ENCODE results near the gene PARD3. TPM values are rescaled to one million over a fixed set of nuclear protein-coding genes. Genes with fewer than 3 reads are reported as not detected.

The PARD3 gene
- total and polyA plus RNA-seq, 2 donors from 2014 or later, result 21.1 to 47.5 TPM

DNA sequence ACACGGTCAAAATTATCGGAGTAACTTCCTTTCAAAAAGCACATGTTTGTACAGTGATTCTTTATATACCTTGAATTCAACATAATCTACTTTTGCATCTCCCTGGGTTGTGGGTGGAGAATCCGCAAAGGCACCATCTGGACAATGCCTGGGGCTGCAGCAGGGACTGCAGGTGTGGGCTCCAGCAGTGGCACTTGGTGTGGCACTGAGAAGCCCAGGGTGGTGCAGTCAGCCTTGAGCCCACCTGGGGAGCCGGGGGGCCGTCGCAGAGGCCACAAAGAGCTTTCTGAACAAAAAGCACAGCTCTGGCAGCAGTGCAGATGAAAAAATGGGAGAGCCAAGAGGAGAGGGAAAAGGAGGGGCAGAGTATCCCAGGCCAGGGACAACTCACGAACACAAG is 22.2 kb downstream of the PARD3 start:
- no peak for FAIRE-seq
- peaks cover 4 to 16% (median 5%) of the 10 kb centered on the region in 3 donors for H3K4me1 ChIP-seq (ENCODE audit: control insufficient read depth in 2 of 3, insufficient read depth in 2 of 3, low read depth in 1 of 3, low read length in 3 of 3)

DNA sequence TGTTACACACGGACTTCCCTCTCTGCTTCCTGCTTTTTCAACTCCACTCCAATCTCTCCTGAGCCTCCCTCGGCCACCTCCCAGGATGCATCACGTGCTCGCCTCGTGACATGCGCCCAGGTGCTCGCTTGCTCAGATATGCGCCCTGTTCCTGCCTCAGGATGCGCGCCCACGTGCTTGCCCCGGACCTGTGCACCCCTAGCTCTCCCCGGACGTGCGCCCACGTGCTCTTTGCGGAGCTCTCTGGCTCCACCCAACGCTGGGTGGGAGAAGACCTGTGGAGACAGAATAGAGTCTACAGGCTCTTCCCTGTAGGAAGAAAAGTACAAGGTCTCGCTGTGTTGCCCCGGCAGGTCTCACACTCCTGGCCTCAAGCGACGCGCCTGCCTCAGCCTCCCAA is 23.1 kb downstream of the PARD3 start:
- DNase-seq, result no peak
- TF ChIP-seq, protein P1, sequence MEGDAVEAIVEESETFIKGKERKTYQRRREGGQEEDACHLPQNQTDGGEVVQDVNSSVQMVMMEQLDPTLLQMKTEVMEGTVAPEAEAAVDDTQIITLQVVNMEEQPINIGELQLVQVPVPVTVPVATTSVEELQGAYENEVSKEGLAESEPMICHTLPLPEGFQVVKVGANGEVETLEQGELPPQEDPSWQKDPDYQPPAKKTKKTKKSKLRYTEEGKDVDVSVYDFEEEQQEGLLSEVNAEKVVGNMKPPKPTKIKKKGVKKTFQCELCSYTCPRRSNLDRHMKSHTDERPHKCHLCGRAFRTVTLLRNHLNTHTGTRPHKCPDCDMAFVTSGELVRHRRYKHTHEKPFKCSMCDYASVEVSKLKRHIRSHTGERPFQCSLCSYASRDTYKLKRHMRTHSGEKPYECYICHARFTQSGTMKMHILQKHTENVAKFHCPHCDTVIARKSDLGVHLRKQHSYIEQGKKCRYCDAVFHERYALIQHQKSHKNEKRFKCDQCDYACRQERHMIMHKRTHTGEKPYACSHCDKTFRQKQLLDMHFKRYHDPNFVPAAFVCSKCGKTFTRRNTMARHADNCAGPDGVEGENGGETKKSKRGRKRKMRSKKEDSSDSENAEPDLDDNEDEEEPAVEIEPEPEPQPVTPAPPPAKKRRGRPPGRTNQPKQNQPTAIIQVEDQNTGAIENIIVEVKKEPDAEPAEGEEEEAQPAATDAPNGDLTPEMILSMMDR (IDR thresholded peaks at IDR 0.05; ENCODE audit: borderline replicate concordance, extremely low read depth, insufficient read depth), result no peak
- Histone ChIP-seq H3K27me3 (ENCODE audit: control insufficient read depth, insufficient read depth, low read length) (no peaks in the 10 kb centered on the region), H3K36me3 (ENCODE audit: control insufficient read depth in 2 of 3, insufficient read depth in 3 of 3, low read length in 3 of 3) (no peaks in the 10 kb centered on the region), H3K4me1 (ENCODE audit: control insufficient read depth in 2 of 3, insufficient read depth in 2 of 3, low read depth in 1 of 3, low read length in 3 of 3) (peaks cover 4 to 16% (median 5%) of the 10 kb centered on the region in 3 donors), H3K9me3 (ENCODE audit: control insufficient read depth in 2 of 3, insufficient read depth in 1 of 3, low read length in 3 of 3) (no peaks in the 10 kb centered on the region), H3K9ac (ENCODE audit: low read length in 3 of 3) (no peak overlapping the region), H3K27ac (ENCODE audit: low read depth in 2 of 2, low read length in 2 of 2) (no peak overlapping the region), H3K4me3 (ENCODE audit: low read length in 3 of 3) (no peak overlapping the region)
- intact Hi-C loops (cut with DNase I), result no loop called here
- FAIRE-seq, result no peak

More for the DNA sequence above, 22.2 kb downstream of the PARD3 start:
- intact Hi-C loops (cut with DNase I), result no loop called here
- DNase-seq, result no peak
- Histone ChIP-seq H3K36me3 (ENCODE audit: control insufficient read depth in 2 of 3, insufficient read depth in 3 of 3, low read length in 3 of 3) (no peaks in the 10 kb centered on the region), H3K27ac (ENCODE audit: low read depth in 2 of 2, low read length in 2 of 2) (no peak overlapping the region), H3K4me3 (ENCODE audit: low read length in 3 of 3) (no peak overlapping the region), H3K27me3 (ENCODE audit: control insufficient read depth, insufficient read depth, low read length) (no peaks in the 10 kb centered on the region), H3K9ac (ENCODE audit: low read length in 3 of 3) (no peak overlapping the region), H3K9me3 (ENCODE audit: control insufficient read depth in 2 of 3, insufficient read depth in 1 of 3, low read length in 3 of 3) (no peaks in the 10 kb centered on the region)
- TF ChIP-seq, protein P1 (IDR thresholded peaks at IDR 0.05; ENCODE audit: borderline replicate concordance, extremely low read depth, insufficient read depth), result no peak

DNA sequence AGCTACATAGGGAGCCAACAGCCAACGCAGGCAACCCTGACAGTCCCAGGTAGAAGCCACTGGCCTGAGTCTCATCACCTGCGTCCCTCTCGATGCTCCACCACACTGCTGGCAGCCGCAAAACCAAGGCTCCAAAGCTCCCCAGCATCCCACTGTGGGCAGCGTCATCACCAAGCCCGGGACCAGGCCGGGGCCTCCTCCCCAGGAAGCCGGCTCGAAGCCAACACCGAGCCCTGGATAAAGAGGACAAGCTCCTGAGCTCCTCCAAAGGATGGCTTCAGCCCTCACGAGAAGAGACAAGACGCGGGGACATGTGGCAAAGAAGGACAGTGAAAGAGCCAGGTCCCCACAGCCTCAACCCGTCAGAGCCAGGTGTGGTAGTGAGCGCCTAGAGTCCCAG is 23.9 kb downstream of the PARD3 start:
- TF ChIP-seq, protein P1 (IDR thresholded peaks at IDR 0.05; ENCODE audit: borderline replicate concordance, extremely low read depth, insufficient read depth), result no peak
- Histone ChIP-seq H3K27ac (ENCODE audit: low read depth in 2 of 2, low read length in 2 of 2) (peak overlapping the region in 1 of 2 donors; percentile 9), H3K4me1 (ENCODE audit: control insufficient read depth in 2 of 3, insufficient read depth in 2 of 3, low read depth in 1 of 3, low read length in 3 of 3) (peaks cover 4 to 18% (median 5%) of the 10 kb centered on the region in 3 donors), H3K4me3 (ENCODE audit: low read length in 3 of 3) (no peak overlapping the region), H3K9me3 (ENCODE audit: control insufficient read depth in 2 of 3, insufficient read depth in 1 of 3, low read length in 3 of 3) (no peaks in the 10 kb centered on the region), H3K27me3 (ENCODE audit: control insufficient read depth, insufficient read depth, low read length) (no peaks in the 10 kb centered on the region), H3K9ac (ENCODE audit: low read length in 3 of 3) (no peak overlapping the region), H3K36me3 (ENCODE audit: control insufficient read depth in 2 of 3, insufficient read depth in 3 of 3, low read length in 3 of 3) (no peaks in the 10 kb centered on the region)
- FAIRE-seq (no peak), DNase-seq (no peak)
- intact Hi-C loops (cut with DNase I), result no loop called here

DNA sequence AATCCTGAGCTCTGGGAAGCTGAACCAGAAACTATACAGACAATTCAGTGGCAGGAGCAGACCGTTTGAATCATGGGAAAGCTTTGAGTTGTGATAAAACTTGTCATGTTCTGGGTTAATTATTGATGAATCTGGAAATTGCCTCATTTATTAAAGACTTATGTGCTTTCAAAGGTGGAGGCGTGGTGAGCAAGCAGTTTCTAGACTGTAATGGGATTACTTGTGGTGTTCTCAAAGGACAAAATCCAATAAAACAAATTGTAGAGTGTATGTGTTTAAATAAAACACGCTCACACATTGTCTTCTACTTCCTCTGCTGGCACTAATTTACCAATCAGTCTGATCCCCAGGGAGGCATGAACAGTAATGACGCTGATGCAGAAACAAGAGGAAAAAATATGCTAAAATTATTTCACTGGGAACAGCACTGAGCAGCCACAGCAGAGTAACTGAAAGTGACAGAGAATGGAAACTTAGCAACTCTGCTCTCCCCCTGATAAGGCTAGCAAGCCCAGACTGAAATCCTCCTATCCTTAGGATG is 25.1 kb downstream of the PARD3 start:
- Histone ChIP-seq H3K4me3 (ENCODE audit: low read length in 3 of 3) (peak overlapping the region in 1 of 3 donors; percentile 34), H3K27me3 (ENCODE audit: control insufficient read depth, insufficient read depth, low read length) (no peaks in the 10 kb centered on the region), H3K27ac (ENCODE audit: low read depth in 2 of 2, low read length in 2 of 2) (peak overlapping the region in 1 of 2 donors; percentile 7), H3K9ac (ENCODE audit: low read length in 3 of 3) (peak overlapping the region in 1 of 3 donors; percentile 44), H3K9me3 (ENCODE audit: control insufficient read depth in 2 of 3, insufficient read depth in 1 of 3, low read length in 3 of 3) (no peaks in the 10 kb centered on the region), H3K4me1 (ENCODE audit: control insufficient read depth in 2 of 3, insufficient read depth in 2 of 3, low read depth in 1 of 3, low read length in 3 of 3) (peaks cover 4 to 18% (median 5%) of the 10 kb centered on the region in 3 donors), H3K36me3 (ENCODE audit: control insufficient read depth in 2 of 3, insufficient read depth in 3 of 3, low read length in 3 of 3) (no peaks in the 10 kb centered on the region)
- intact Hi-C loops (cut with DNase I), result no loop called here
- DNase-seq (peak in 1 of 5 donors; percentile 39), FAIRE-seq (no peak)
- TF ChIP-seq, protein P1 (IDR thresholded peaks at IDR 0.05; ENCODE audit: borderline replicate concordance, extremely low read depth, insufficient read depth), result no peak

All from kidney (tissue), 14 donors.